Common myeloid progenitor, CD34-positive (primary cell): ENCODE results near the gene CSNK1A1.
"Not testable (repeated sequence)": the region's sequence is repeated elsewhere in the genome, so short reads cannot be mapped to it uniquely, and the experiment has no call there.

Experiments
- CTCF ChIA-PET: fragments of 350-600 bp; sonication (Branson Sonifier 250); formaldehyde crosslinking; loops from one replicate; lab custom pipeline; 2021; ENCODE audit warnings: antibody characterized with exemption; lab: Charles Lee
- POLR2A ChIA-PET: fragments of 350-600 bp; sonication (Branson Sonifier 250); formaldehyde crosslinking; loops from one replicate; lab custom pipeline; 2021; ENCODE audit warnings: antibody characterized with exemption; lab: Charles Lee
- DNase-seq, 3 donors: peaks; one replicate each; pipeline versions ENCODE4 v3.0.0 to v3.0.0-alpha.2; 2013
- H3K27ac ChIP-seq, 2 experiments: 1 replicate in 1 of 2; 2 replicates in 1 of 2; pipeline ENCODE4 v1.7.0; 2013; ENCODE audit warnings: inconsistent platforms in 2 of 2, low read length in 2 of 2, mild to moderate bottlenecking in 2 of 2, low read depth in 1 of 2, moderate library complexity in 1 of 2; ENCODE audit not compliant: severe bottlenecking in 2 of 2, insufficient read depth in 1 of 2, poor library complexity in 1 of 2
- H3K27me3 ChIP-seq, 5 experiments: replicated peaks in 2 of 5; 1 replicate in 3 of 5; 2 replicates in 2 of 5; pipeline versions ENCODE4 v1.6.1 to v1.7.0; 2013; ENCODE audit warnings: low read length in 4 of 5, mild to moderate bottlenecking in 2 of 5, moderate library complexity in 2 of 5, inconsistent platforms in 1 of 5; ENCODE audit not compliant: insufficient read depth in 5 of 5, control insufficient read depth in 4 of 5
- H3K36me3 ChIP-seq, 4 experiments: 1 replicate in 2 of 4; 2 replicates in 2 of 4; pipeline versions ENCODE4 v1.6.1 to v1.7.0; 2013; ENCODE audit warnings: low read length in 3 of 4, control low read depth in 1 of 4, mild to moderate bottlenecking in 1 of 4; ENCODE audit not compliant: control insufficient read depth in 4 of 4, insufficient read depth in 4 of 4
- H3K4me1 ChIP-seq, 4 experiments: 1 replicate in 3 of 4; 2 replicates in 1 of 4; pipeline versions ENCODE4 v1.6.1 to v1.7.1; 2013; ENCODE audit warnings: low read length in 3 of 4, mild to moderate bottlenecking in 3 of 4, control low read depth in 1 of 4, inconsistent platforms in 1 of 4, moderate library complexity in 1 of 4; ENCODE audit not compliant: control insufficient read depth in 4 of 4, insufficient read depth in 4 of 4; ENCODE audit errors: control extremely low read depth in 1 of 4
- H3K4me3 ChIP-seq, 7 experiments: 1 replicate in 4 of 7; 2 replicates in 3 of 7; pipeline versions ENCODE4 v1.5.1 to v1.7.0; 2013; ENCODE audit warnings: mild to moderate bottlenecking in 7 of 7, low read length in 6 of 7, moderate library complexity in 6 of 7, inconsistent platforms in 2 of 7, low read depth in 2 of 7, control low read depth in 1 of 7; ENCODE audit not compliant: insufficient read depth in 4 of 7, control insufficient read depth in 1 of 7; ENCODE audit errors: extremely low read depth in 1 of 7
- H3K9me3 ChIP-seq, 5 experiments: 1 replicate in 4 of 5; 2 replicates in 1 of 5; pipeline versions ENCODE4 v1.6.1 to v1.7.1; 2013; ENCODE audit warnings: low read length in 4 of 5, mild to moderate bottlenecking in 2 of 5, inconsistent platforms in 1 of 5, low read depth in 1 of 5, moderate library complexity in 1 of 5; ENCODE audit not compliant: control insufficient read depth in 4 of 5, insufficient read depth in 2 of 5; ENCODE audit errors: control extremely low read depth in 1 of 5
- WGBS: methylation state at CpG from one replicate; pipeline ENCODE4 v1.1.5; 2013; ENCODE audit not compliant: insufficient coverage; 5-methylcytosine and 5-hydroxymethylcytosine counted together

Gene CSNK1A1

GRCh38 chr5:149464796-149465489 lies 86.3 kb downstream of the CSNK1A1 start:
- Histone ChIP-seq H3K9me3 (no peaks in the 10 kb centered on the region), H3K4me1 (peaks cover 0 to 12% (median 5%) of the 10 kb centered on the region in 4 experiments), H3K4me3 (no peak overlapping the region), H3K36me3 (no peaks in the 10 kb centered on the region), H3K27me3 (no peaks in the 10 kb centered on the region), H3K27ac (no peak overlapping the region)
- CTCF ChIA-PET: interaction anchor here (1.3 to 2.6 kb wide), 4 partner anchors 10 to 25 kb away, joined by 3 to 13 read pairs (median 6); no protein-coding TSS in a partner anchor
- POLR2A ChIA-PET: no interaction called here
- DNase-seq: peak in 2 of 3 donors; percentile 30 to 42
- 80% methylated on average over 6 of the region's 8 CpGs for WGBS

- WGBS: 60% methylated on average over 4 of the region's 6 CpGs
- H3K9me3 ChIP-seq, H3K27ac ChIP-seq, H3K36me3 ChIP-seq, H3K4me3 ChIP-seq, POLR2A ChIA-PET, H3K27me3 ChIP-seq: not testable (repeated sequence)
- peaks cover 0 to 12% (median 5%) of the 10 kb centered on the region in 4 experiments for H3K4me1 ChIP-seq
- CTCF ChIA-PET: interaction anchor here (1.4 to 1.5 kb wide), 2 partner anchors 8 to 20 kb away, joined by 3 read pairs; no protein-coding TSS in a partner anchor
- peak in 2 of 3 donors; percentile 27 to 37 for DNase-seq
Observed at GRCh38 chr5:149461907-149462306, 89.3 kb downstream of the CSNK1A1 start.

GRCh38 chr5:149459891-149460290 lies 91.3 kb downstream of the CSNK1A1 start:
- 91% methylated on average over 1 of the region's 5 CpGs for whole genome bisulfite sequencing
- H3K9me3 ChIP-seq: no peaks in the 10 kb centered on the region
- no peaks in the 10 kb centered on the region for H3K27me3 ChIP-seq
- no peak for DNase-seq
- ChIA-PET CTCF (interaction anchor here (0.7 to 2.0 kb wide), 4 partner anchors 8 to 151 kb away, joined by 3 to 6 read pairs (median 4); no protein-coding TSS in a partner anchor), POLR2A (no interaction called here)
- H3K27ac ChIP-seq: no peak overlapping the region
- peaks cover 0 to 14% (median 5%) of the 10 kb centered on the region in 4 experiments for H3K4me1 ChIP-seq
- no peak overlapping the region for H3K4me3 ChIP-seq
- no peaks in the 10 kb centered on the region for H3K36me3 ChIP-seq

- ChIA-PET POLR2A (no interaction called here), CTCF (interaction anchor here (0.7 to 1.3 kb wide), 4 partner anchors 15 to 180 kb away, joined by 3 to 4 read pairs (median 3); partner anchors contain the start of gene CSNK1A1)
- Histone ChIP-seq H3K4me3 (no peak overlapping the region), H3K9me3 (no peaks in the 10 kb centered on the region), H3K27ac (peak overlapping the region in 1 of 2 experiments; percentile 47), H3K27me3 (no peaks in the 10 kb centered on the region), H3K36me3 (no peaks in the 10 kb centered on the region), H3K4me1 (peaks cover 0 to 10% (median 4%) of the 10 kb centered on the region in 4 experiments)
- DNase-seq: no peak
- WGBS: 95% methylated on average over 5 of the region's 5 CpGs
Observed at GRCh38 chr5:149457393-149457763, 93.9 kb downstream of the CSNK1A1 start.

GRCh38 chr5:149456597-149457392 lies 94.4 kb downstream of the CSNK1A1 start:
- POLR2A ChIA-PET: interaction anchor here (0.6 kb wide), 1 partner anchor 710 kb away, joined by 3 read pairs; no protein-coding TSS in a partner anchor
- Histone ChIP-seq H3K27me3 (no peaks in the 10 kb centered on the region), H3K36me3 (no peaks in the 10 kb centered on the region), H3K9me3 (no peaks in the 10 kb centered on the region), H3K27ac (peak overlapping the region in 1 of 2 experiments; percentile 65), H3K4me1 (peaks cover 0 to 16% (median 9%) of the 10 kb centered on the region in 4 experiments), H3K4me3 (no peak overlapping the region)
- WGBS: 68% methylated on average over 4 of the region's 6 CpGs
- CTCF ChIA-PET: interaction anchor here (0.7 to 4.5 kb wide), 3 partner anchors 14 to 180 kb away, joined by 3 to 23 read pairs (median 4); no protein-coding TSS in a partner anchor
- peak; percentile 53 to 79 (median 68) for DNase-seq

GRCh38 chr5:149455889-149456409 lies 95.3 kb downstream of the CSNK1A1 start:
- Histone ChIP-seq H3K27ac (peak overlapping the region in 1 of 2 experiments; percentile 65), H3K4me1 (peaks cover 0 to 18% (median 13%) of the 10 kb centered on the region in 4 experiments), H3K4me3 (no peak overlapping the region), H3K36me3 (no peaks in the 10 kb centered on the region), H3K9me3 (no peaks in the 10 kb centered on the region), H3K27me3 (no peaks in the 10 kb centered on the region)
- POLR2A ChIA-PET: interaction anchor here (0.6 kb wide), 1 partner anchor 709 kb away, joined by 3 read pairs; no protein-coding TSS in a partner anchor
- DNase-seq: peak in 1 of 3 donors; percentile 27
- WGBS: 97% methylated on average over 13 of the region's 13 CpGs
- CTCF ChIA-PET: interaction anchor here (0.7 to 4.5 kb wide), 10 partner anchors 9 to 96 kb away, joined by 3 to 23 read pairs (median 4); no protein-coding TSS in a partner anchor
